SK-N-MC (cell line): ENCODE data around the gene TOP1.

ENCODE experiments used
- DNase-seq: peaks from one replicate; pipeline ENCODE4 v3.0.0-alpha.2; 2011; ENCODE audit warnings: low read depth, low spot score
- H3K27ac ChIP-seq: fragments of 200-600 bp; sonication (generic); 2 replicates; pipeline ENCODE4 v1.5.1; 2016; ENCODE audit warnings: mixed run types
- H3K36me3 ChIP-seq: fragments of 200-600 bp; sonication (generic); 2 replicates; pipeline ENCODE4 v1.6.1; 2017; ENCODE audit warnings: antibody characterized with exemption, low read length, mixed read lengths; ENCODE audit not compliant: insufficient read depth
- H3K4me3 ChIP-seq: fragments of 200-600 bp; sonication (generic); 2 replicates; pipeline ENCODE4 v1.5.1; 2016
- H3K9ac ChIP-seq: fragments of 200-600 bp; sonication (generic); 2 replicates; pipeline ENCODE4 v1.8.0; 2017; ENCODE audit warnings: mixed run types, mixed read lengths; ENCODE audit not compliant: insufficient read length
- H3K9me3 ChIP-seq: fragments of 200-600 bp; sonication (generic); 2 replicates; pipeline ENCODE4 v1.6.1; 2017; ENCODE audit warnings: low read depth, mild to moderate bottlenecking, antibody characterized with exemption, low read length, moderate library complexity, mixed read lengths
- EZH2 ChIP-seq: fragments of 200-600 bp; sonication (generic); IDR thresholded peaks from one replicate; pipeline ENCODE4 v1.6.1; 2017; ENCODE audit warnings: antibody characterized with exemption
- FOXP2 ChIP-seq: optimal IDR thresholded peaks from 2 replicates; pipeline ENCODE3; 2011; ENCODE audit warnings: mild to moderate bottlenecking, moderate library complexity; ENCODE audit not compliant: insufficient read depth; ENCODE audit errors: extremely low read length, control extremely low read depth
- POLR2AphosphoS5 ChIP-seq: IDR thresholded peaks from 2 replicates; pipeline ENCODE4 v1.6.1; 2012; ENCODE audit warnings: mild to moderate bottlenecking, low read depth, low read length, borderline replicate concordance

Gene TOP1

GRCh38 chr20:41148942-41149341 lies 120.3 kb downstream of the TOP1 start:
- 0 out of 2 replicates have a peak overlapping the region, but pooled peaks have one; percentile 6 for H3K27ac ChIP-seq
- H3K36me3 ChIP-seq: peaks cover 4% of the 10 kb centered on the region; the same call in 1 of the 2 replicates
- no peak for TF ChIP-seq POLR2AphosphoS5
- TF ChIP-seq FOXP2: no peak
- TF ChIP-seq EZH2: no peak
- no peaks in the 10 kb centered on the region for H3K9me3 ChIP-seq
- H3K9ac ChIP-seq: no peak overlapping the region
- DNase-seq: no peak
- H3K4me3 ChIP-seq: no peak overlapping the region

GRCh38 chr20:41150664-41151063 lies 122.0 kb downstream of the TOP1 start:
- no peaks in the 10 kb centered on the region for H3K9me3 ChIP-seq
- no peaks in the 10 kb centered on the region; the same call in 1 of the 2 replicates for H3K36me3 ChIP-seq
- DNase-seq: no peak
- no peak overlapping the region for H3K27ac ChIP-seq
- no peak overlapping the region for H3K4me3 ChIP-seq
- no peak for TF ChIP-seq EZH2
- no peak overlapping the region for H3K9ac ChIP-seq

DNA sequence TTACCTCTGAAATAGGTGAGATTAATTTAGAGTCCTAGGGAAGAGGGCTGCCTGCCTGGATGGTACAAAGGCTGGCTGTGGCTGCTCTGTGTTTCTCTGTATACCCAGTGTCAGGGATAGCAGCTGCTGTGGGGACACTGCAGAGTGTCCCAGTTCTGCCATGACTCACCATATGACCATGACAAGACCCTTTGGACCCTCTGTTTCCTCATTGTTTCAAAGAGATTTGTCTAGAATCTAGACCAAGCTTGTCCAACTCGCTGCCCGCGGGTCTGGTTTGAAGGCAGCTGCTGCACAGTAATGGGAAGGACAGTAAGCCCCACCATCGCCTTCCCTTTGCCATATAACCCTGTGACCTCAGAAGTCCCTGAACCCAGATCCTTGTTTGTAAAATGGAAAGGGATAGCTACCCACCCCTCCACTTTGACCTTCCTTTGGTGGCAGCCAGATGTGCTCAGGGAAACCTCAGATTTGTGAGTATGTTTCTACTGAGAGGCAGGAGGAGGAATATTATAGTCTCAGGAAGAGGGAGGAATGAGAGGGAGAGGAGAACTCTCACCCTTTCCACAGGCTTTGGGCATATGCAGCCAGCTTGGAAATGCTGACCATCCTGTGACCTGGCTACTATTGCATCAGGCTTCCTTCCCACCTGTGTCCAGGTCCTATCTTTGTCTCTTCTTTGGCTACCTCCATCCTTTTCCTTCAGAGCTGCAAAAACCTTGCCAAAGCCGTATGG lies 122.7 kb downstream of the TOP1 start:
- no peak for DNase-seq
- Histone ChIP-seq H3K9ac (no peak overlapping the region), H3K36me3 (no peaks in the 10 kb centered on the region; the same call in 1 of the 2 replicates), H3K27ac (no peak overlapping the region), H3K4me3 (no peak overlapping the region), H3K9me3 (no peaks in the 10 kb centered on the region)
- no peak for TF ChIP-seq FOXP2
- no peak for TF ChIP-seq POLR2AphosphoS5
- TF ChIP-seq EZH2: no peak

DNA sequence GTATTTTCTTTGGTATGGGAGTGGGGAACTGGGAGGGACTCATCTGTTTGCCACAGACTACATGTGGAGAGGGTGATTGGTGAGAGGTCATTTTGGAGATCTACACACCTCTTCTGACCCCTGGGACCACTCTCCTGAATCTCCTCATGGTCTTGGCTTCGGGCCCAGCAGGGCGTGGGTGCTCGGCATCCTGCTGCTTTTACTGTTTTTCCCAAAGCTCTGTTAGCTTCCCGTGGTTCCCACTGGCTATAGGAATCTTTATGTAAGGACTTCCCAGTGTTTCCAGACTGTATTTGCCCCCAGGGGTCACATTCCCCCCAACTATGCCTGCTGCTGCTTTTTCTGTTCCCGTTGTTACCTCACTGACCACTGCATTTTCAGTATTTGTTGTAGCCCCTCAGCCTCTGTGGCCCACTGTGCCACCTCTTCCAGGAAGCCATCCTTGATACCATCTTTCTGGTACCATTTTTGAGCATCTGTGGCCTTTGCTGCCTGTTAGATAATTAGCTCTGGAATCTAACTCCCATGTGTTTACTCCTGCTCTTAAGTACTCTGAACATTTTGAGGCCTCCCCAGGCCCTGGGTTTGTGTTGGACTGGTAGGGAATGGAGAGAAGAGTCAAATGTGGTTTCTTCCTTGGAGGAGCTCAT lies 123.6 kb downstream of the TOP1 start:
- H3K36me3 ChIP-seq: no peaks in the 10 kb centered on the region
- no peak overlapping the region for H3K9ac ChIP-seq
- H3K4me3 ChIP-seq: no peak overlapping the region
- no peak for TF ChIP-seq EZH2
- no peak for TF ChIP-seq POLR2AphosphoS5
- no peak for TF ChIP-seq FOXP2
- DNase-seq: no peak
- no peak overlapping the region for H3K27ac ChIP-seq
- no peaks in the 10 kb centered on the region for H3K9me3 ChIP-seq

DNA sequence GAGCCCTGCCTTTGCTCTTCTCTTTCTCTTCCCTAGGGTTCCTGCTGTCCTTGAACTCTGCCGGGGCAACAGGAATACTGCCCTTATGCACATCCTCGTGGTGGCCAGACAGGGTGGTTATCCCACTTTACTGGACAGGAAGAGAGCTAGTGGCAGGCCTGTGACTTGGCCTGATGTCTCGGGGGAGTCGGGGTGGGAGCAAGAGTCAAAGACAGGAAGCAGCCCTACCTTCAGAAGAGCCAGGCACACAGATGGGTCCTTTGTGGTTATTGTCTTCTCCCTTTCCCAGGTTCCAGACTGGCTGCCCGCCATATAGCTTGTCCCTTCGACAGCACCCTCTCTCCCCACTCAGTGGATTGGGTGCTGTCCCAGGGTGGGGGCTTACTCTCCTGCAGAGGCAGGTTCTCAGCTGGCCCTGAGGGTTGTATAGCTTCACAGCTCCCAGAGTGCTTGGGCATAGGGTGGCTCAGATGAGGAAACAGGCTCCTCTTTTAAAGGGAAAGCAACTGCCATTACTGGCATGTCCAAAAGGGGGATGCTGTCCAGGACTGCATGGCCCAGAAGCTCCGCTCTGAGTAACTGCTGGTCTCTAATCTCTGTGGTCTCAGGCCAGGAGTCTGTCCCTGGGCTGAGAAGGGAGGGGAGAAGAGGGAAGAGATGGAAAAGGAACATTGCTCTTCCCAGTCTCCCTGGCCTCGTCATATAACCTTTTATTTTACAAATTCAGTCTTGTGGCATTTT lies 126.0 kb downstream of the TOP1 start:
- Histone ChIP-seq H3K36me3 (peaks cover 9% of the 10 kb centered on the region; the same call in 1 of the 2 replicates), H3K9ac (no peak overlapping the region), H3K27ac (no peak overlapping the region), H3K4me3 (no peak overlapping the region), H3K9me3 (no peaks in the 10 kb centered on the region)
- TF ChIP-seq FOXP2 (no peak), EZH2 (no peak), POLR2AphosphoS5 (no peak)
- DNase-seq: no peak

DNA sequence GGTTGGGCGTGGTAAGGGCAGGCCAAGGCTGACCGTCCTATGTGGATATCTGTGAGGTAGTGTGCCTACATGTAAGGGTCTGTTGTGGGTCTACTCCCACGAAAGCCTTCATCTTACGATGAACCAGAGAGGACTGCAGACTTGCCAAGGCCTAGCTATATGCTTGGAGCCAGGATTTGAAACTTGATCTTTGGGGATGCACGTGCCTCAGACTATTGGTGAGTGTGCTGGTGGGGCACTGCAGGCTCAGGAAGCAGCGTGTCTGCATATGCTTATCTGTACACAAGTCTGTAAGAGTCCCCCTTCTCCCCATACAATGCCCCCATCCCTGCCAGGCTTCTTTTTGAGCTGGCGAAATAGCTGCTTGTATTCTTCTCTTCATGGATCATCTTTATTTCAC lies 126.6 kb downstream of the TOP1 start:
- no peaks in the 10 kb centered on the region for H3K9me3 ChIP-seq
- no peak overlapping the region for H3K27ac ChIP-seq
- H3K36me3 ChIP-seq: peaks cover 9% of the 10 kb centered on the region; the same call in 1 of the 2 replicates
- no peak for DNase-seq
- no peak overlapping the region for H3K9ac ChIP-seq
- TF ChIP-seq FOXP2: no peak
- no peak for TF ChIP-seq EZH2
- no peak for TF ChIP-seq POLR2AphosphoS5
- no peak overlapping the region for H3K4me3 ChIP-seq

DNA sequence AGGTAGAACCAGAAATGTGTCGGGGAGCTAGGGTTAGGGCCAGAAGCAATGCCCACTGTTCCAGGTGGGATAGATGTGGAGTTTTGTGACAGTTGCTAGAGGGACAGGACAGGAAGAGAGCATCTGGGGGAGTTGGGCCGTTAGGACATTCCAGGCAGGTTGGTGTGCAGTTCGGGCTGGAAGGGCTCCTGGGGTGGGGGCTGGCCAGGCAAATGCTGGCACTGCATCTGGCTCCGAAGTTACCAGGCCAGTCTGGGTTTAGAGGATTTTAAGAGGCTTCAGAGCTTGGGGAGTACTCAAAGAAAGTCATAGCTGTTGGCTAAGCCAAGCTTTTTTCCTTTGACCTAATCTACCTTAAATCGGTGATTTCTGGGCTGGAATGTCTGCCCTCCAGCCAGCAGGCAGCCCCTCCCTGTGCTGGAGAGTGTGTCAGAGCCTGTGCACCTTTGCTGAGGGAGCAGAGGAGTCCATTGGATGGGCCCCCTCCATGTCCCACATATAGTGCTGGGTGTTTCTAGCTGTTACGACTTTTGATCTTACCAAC lies 129.5 kb downstream of the TOP1 start:
- Histone ChIP-seq H3K9ac (no peak overlapping the region), H3K4me3 (no peak overlapping the region), H3K27ac (no peak overlapping the region), H3K9me3 (no peaks in the 10 kb centered on the region), H3K36me3 (peaks cover 20% of the 10 kb centered on the region; the same call in 1 of the 2 replicates)
- no peak for TF ChIP-seq POLR2AphosphoS5
- no peak for TF ChIP-seq FOXP2
- no peak for TF ChIP-seq EZH2
- no peak for DNase-seq

DNA sequence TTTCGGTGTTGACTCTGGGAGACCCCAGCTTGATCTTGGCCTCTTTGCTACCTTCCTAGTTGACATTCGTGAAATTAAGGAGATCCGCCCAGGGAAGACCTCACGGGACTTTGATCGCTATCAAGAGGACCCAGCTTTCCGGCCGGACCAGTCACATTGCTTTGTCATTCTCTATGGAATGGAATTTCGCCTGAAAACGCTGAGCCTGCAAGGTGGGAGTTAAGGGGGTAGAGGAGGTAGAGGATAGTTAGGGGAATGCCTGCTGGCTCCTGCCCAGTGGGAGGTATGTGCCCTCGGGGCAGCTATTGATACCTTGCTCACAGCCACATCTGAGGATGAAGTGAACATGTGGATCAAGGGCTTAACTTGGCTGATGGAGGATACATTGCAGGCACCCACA lies 130.9 kb downstream of the TOP1 start:
- DNase-seq: no peak
- Histone ChIP-seq H3K36me3 (peaks cover 34% of the 10 kb centered on the region; the same call in 1 of the 2 replicates), H3K9ac (no peak overlapping the region), H3K27ac (no peak overlapping the region), H3K4me3 (no peak overlapping the region), H3K9me3 (no peaks in the 10 kb centered on the region)
- TF ChIP-seq POLR2AphosphoS5: no peak
- no peak for TF ChIP-seq EZH2
- no peak for TF ChIP-seq FOXP2
